ENCODE measurements around the gene COL1A1. TPM values are rescaled to one million over a fixed set of nuclear protein-coding genes. Genes with fewer than 3 reads are reported as not detected.

Gene COL1A1
- total RNA-seq, 4 donors from 2014 or later = 20.7 to 123 (median 41.5) TPM

DNA sequence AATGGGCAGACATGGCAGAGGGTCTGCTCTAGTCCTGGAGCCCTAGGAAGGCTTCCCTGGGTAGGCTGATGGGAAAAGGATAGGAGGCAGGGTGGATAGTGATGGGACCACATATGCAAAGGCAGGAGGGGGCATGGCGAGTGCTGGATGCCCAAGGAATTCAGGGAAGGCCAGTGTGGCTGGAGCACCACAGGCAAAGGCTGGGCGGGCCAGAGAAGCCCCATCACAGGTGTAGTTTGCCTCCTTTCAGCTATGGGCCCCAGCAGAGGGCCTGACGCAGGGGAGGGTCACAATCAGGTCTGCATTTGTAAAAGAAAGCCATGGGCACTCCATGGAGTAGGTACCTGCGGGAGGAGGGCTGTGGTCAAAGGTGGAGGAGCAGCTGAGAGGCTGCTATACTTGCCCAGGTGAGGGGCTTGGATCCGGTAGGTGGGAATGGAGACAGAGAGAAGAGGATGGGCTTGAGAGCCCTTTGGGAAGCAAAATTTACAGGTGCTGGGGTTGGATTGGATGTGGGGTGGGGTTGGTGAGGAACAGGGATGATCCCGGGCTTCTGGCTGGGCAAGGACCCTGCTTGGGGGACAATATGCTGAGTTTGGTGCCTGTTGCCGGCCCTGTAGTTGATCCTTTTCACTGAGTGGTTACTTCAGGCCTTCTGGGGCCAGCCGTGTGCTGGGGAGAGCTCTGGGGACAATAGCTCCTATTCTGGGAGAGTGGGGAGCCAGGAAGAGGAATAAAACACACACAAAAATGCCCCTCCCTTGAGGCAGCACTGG is 6.5 kb upstream of the COL1A1 start:
- no peak overlapping the region for H3K4me3 ChIP-seq
- no peaks in the 10 kb centered on the region for H3K36me3 ChIP-seq
- no peaks in the 10 kb centered on the region for H3K27me3 ChIP-seq
- 92% methylated on average over 8 of the region's 8 CpGs for WGBS
- no peak for TF ChIP-seq POLR2AphosphoS5 (IDR thresholded peaks at IDR 0.05)
- no peak for TF ChIP-seq POLR2A (IDR thresholded peaks at IDR 0.05; ENCODE audit: low read depth)
- TF ChIP-seq, protein P1, sequence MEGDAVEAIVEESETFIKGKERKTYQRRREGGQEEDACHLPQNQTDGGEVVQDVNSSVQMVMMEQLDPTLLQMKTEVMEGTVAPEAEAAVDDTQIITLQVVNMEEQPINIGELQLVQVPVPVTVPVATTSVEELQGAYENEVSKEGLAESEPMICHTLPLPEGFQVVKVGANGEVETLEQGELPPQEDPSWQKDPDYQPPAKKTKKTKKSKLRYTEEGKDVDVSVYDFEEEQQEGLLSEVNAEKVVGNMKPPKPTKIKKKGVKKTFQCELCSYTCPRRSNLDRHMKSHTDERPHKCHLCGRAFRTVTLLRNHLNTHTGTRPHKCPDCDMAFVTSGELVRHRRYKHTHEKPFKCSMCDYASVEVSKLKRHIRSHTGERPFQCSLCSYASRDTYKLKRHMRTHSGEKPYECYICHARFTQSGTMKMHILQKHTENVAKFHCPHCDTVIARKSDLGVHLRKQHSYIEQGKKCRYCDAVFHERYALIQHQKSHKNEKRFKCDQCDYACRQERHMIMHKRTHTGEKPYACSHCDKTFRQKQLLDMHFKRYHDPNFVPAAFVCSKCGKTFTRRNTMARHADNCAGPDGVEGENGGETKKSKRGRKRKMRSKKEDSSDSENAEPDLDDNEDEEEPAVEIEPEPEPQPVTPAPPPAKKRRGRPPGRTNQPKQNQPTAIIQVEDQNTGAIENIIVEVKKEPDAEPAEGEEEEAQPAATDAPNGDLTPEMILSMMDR (IDR thresholded peaks at IDR 0.05) = no peak
- no peak for TF ChIP-seq EP300 (IDR thresholded peaks at IDR 0.05)
- H3K4me1 ChIP-seq = peaks cover 24 to 91% (median 70%) of the 10 kb centered on the region in 4 donors
- peak overlapping the region in 3 of 4 donors; percentile 85 to 89 (median 87) for H3K27ac ChIP-seq (replicated peaks in 1 of 4)
- no peaks in the 10 kb centered on the region for H3K9me3 ChIP-seq
- intact Hi-C loops (cut with DNase I) = no loop called here
- no peak for DNase-seq (ENCODE audit: extremely low spot score)

DNA sequence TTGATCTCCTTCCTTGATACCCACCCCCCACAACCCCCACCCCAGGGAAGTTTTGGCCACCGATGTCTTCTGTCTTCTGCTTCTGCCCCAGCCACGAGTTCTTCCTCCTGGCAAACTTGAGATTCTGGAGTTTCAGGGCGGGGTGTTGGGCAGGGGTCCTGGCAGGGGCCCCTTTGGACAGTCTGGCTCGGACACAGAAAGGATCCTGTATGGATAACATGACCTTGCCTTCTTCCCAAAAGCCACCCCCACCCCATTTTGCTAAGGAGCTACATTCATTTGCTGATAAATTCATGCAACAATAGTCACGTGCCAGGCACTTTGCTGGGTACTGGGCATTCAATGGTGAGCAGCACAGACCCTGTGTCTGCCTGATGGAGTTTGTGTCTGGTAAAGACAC is 5.9 kb upstream of the COL1A1 start:
- WGBS = 56% methylated on average over 4 of the region's 5 CpGs
- Histone ChIP-seq H3K4me3 (peak overlapping the region in 1 of 4 donors; percentile 22), H3K4me1 (peaks cover 24 to 89% (median 67%) of the 10 kb centered on the region in 4 donors), H3K36me3 (no peaks in the 10 kb centered on the region), H3K27me3 (no peaks in the 10 kb centered on the region), H3K27ac (replicated peaks in 1 of 4) (peak overlapping the region; percentile 29 to 53 (median 38)), H3K9me3 (no peaks in the 10 kb centered on the region)
- TF ChIP-seq POLR2AphosphoS5 (IDR thresholded peaks at IDR 0.05) (no peak), EP300 (IDR thresholded peaks at IDR 0.05) (no peak), POLR2A (IDR thresholded peaks at IDR 0.05; ENCODE audit: low read depth) (no peak)
- TF ChIP-seq, protein P1 (IDR thresholded peaks at IDR 0.05) = no peak
- DNase-seq (ENCODE audit: extremely low spot score) = no peak
- intact Hi-C loops (cut with DNase I) = no loop called here

DNA sequence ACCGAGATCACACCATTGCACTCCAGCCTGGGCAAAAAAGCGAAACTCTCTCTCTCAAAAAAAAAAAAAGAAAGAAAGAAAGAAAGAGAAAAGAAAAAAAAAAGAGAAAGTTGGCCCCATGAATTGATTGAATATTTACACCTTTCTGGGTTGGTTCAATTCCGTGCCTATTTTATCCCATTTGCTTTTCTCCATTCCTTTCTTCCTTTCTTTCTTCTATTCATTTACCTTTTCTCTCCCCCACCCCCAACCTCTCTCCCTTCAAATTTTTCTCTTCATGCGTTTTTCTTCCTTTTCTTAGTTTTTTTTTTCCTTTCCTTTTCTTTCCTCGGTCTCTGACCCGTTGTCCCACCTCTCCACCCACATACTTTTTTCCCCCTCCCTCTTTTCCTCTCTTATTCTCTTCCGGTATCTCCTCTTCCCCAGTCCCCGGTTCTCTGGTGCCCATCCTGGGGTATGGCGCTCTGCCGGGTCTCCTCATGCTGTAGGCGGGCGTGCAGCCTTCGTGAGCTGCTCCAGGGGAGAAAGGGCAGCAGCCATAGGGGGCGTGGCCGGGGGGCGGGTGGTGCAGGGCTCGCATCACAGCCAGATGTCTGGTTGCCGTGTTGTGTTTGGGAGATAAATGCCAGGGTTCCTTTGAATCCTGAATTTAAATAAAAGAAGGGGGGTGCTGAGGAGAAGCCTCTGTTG is 5.3 kb upstream of the COL1A1 start:
- WGBS = 28% methylated on average over 15 of the region's 18 CpGs
- peak overlapping the region in 2 of 4 donors; percentile 13 to 22 for H3K4me3 ChIP-seq
- intact Hi-C loops (cut with DNase I) = no loop called here
- no peak for DNase-seq (ENCODE audit: extremely low spot score)
- H3K27ac ChIP-seq (replicated peaks in 1 of 4) = peak overlapping the region; percentile 29 to 53 (median 38)
- H3K9me3 ChIP-seq = no peaks in the 10 kb centered on the region
- H3K27me3 ChIP-seq = peaks cover 0 to 4% (median 0%) of the 10 kb centered on the region in 4 donors
- no peaks in the 10 kb centered on the region for H3K36me3 ChIP-seq
- TF ChIP-seq POLR2AphosphoS5 (IDR thresholded peaks at IDR 0.05) = no peak
- no peak for TF ChIP-seq POLR2A (IDR thresholded peaks at IDR 0.05; ENCODE audit: low read depth)
- TF ChIP-seq EP300 (IDR thresholded peaks at IDR 0.05) = no peak
- H3K4me1 ChIP-seq = peaks cover 23 to 89% (median 64%) of the 10 kb centered on the region in 4 donors

DNA sequence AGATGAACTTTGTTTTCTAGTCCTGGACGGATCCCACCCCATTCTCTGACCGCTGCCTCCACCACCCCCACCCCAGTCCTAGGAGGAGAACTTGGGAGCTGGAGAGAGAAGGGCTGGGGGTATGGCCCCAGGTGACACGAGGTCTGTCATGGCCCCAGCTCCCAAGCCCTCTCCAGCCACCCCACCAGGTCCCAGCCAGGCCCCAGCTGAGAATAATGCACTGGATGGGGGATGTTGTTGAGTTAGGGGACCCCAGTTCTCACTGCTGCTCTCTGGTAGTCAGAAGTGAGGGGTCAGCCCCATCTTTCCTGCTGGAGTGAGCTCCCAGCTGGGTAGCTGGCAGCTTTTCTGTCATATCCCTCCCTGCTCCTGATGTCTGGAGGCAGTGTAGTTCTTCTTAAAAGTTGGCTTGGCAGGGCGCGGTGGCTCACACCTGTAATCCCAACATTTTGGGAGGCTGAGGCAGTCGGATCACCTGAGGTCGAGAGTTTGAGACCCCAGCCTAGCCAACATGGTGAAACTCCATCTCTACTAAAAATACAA is 4.6 kb upstream of the COL1A1 start:
- Histone ChIP-seq H3K9me3 (no peaks in the 10 kb centered on the region), H3K27me3 (peaks cover 0 to 12% (median 1%) of the 10 kb centered on the region in 4 donors), H3K4me3 (no peak overlapping the region), H3K27ac (replicated peaks in 1 of 4) (peak overlapping the region; percentile 33 to 60 (median 55)), H3K36me3 (no peaks in the 10 kb centered on the region), H3K4me1 (peaks cover 18 to 89% (median 64%) of the 10 kb centered on the region in 4 donors)
- TF ChIP-seq POLR2A (IDR thresholded peaks at IDR 0.05; ENCODE audit: low read depth) = no peak
- 90% methylated on average over 7 of the region's 7 CpGs for WGBS
- intact Hi-C loops (cut with DNase I) = no loop called here
- no peak for DNase-seq (ENCODE audit: extremely low spot score)

DNA sequence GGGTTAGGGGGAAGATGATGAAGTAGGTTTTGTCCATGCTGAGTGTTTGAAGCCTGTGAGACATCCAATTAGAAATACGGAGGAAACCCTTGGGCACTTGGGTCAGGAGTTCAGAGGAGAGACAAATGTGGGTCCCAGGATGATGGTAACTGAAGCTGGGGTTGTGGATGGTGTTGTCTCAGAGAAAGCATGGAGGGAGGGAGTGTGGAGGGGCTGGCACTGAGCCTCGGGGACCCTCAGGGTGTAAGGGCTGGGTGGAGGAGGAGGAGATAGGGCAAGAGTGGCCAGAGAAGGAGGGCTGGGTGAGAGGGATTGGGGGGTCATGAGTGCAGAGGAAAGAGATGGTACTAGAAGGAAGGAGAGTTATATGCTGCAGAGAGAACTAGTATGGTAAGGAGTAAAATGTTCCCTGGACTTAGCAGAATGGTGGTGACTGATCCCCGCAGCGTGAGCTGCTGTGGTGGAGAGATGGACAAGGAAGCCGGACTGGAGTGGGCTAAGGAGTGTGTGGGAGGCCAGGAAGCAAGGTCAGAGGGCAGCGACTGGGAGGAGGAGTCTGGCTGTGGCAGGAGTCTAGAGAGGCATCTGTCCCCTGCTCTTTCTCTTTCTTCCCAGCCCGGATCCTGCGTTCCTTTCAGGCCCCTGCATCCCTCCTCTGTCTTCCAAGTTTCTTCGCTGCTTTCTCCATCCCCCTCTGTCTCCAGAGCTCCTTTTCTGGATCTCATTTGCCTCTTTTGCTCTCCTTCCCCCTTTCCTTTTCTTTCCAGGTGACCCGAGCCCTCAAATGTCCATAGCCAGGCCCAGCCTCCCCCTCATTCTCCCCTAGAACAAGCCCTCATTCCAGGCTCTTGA is 3.9 kb upstream of the COL1A1 start:
- no peak for TF ChIP-seq POLR2AphosphoS5 (IDR thresholded peaks at IDR 0.05)
- TF ChIP-seq, protein P1 (IDR thresholded peaks at IDR 0.05) = no peak
- no peak for TF ChIP-seq EP300 (IDR thresholded peaks at IDR 0.05)
- no peak for TF ChIP-seq POLR2A (IDR thresholded peaks at IDR 0.05; ENCODE audit: low read depth)
- no peaks in the 10 kb centered on the region for H3K9me3 ChIP-seq
- peaks cover 0 to 15% (median 3%) of the 10 kb centered on the region in 4 donors for H3K27me3 ChIP-seq
- no peak overlapping the region for H3K4me3 ChIP-seq
- peak overlapping the region; percentile 33 to 60 (median 55) for H3K27ac ChIP-seq (replicated peaks in 1 of 4)
- peaks cover 16 to 89% (median 63%) of the 10 kb centered on the region in 4 donors for H3K4me1 ChIP-seq
- WGBS = 59% methylated on average over 10 of the region's 10 CpGs
- H3K36me3 ChIP-seq = no peaks in the 10 kb centered on the region
- DNase-seq (ENCODE audit: extremely low spot score) = no peak
- intact Hi-C loops (cut with DNase I) = no loop called here

Data from esophagus muscularis mucosa (tissue), 4 donors.